Activated naive CD8-positive, alpha-beta T cell treated with anti-CD3 and anti-CD28 coated beads for 36 hours (primary cell): Measurements from ENCODE around the gene IFT122. TPM values are rescaled to one million over a fixed set of nuclear protein-coding genes. Genes with fewer than 3 reads are reported as not detected.

Experiments used
- DNase-seq: peaks from one replicate; pipeline ENCODE4 v3.0.0; 2021
- H3K27ac Mint-ChIP-seq: one replicate; pipeline ENCODE4 v1.8.0; 2022; ENCODE audit warnings: mild to moderate bottlenecking, moderate library complexity, mixed read lengths
- H3K27me3 Mint-ChIP-seq: one replicate; pipeline ENCODE4 v1.8.0; 2022; ENCODE audit warnings: mild to moderate bottlenecking, mixed read lengths
- H3K36me3 Mint-ChIP-seq: one replicate; pipeline ENCODE4 v1.8.0; 2021; ENCODE audit warnings: mild to moderate bottlenecking, mixed read lengths
- H3K4me1 Mint-ChIP-seq: one replicate; pipeline ENCODE4 v1.8.0; 2021; ENCODE audit warnings: mixed read lengths
- H3K4me3 Mint-ChIP-seq: one replicate; pipeline ENCODE4 v1.8.0; 2022; ENCODE audit warnings: mild to moderate bottlenecking, moderate library complexity, mixed read lengths
- H3K9me3 Mint-ChIP-seq: one replicate; pipeline ENCODE4 v1.8.0; 2022; ENCODE audit warnings: mixed read lengths
- total RNA-seq, 2 experiments: library from RNA; stranded (reverse); gene quantifications; one replicate each; pipeline ENCODE4 v1.2.3, GENCODE V29; 2021

IFT122 gene
- total RNA-seq, 2 experiments from 2014 or later, result 14.9 to 15.6 TPM

DNA sequence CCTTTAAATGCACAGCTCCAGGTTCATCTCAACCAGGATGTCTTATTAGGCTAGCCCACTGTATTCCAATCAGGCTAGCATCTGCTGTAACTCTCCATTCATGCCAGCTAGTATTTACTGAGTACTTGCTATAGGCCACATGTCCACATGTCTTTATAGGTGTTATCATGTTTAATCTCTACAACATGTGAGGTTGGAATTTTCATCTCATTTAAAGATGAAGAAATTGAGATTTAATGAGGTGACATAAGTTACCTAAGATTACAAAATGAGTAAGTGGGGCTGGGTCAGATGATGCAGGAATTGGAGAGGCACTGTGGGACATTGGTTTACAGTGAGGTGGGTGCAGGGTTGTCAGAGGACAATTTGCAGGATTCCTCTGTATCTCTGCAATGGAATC, 2.9 kb downstream of the IFT122 start:
- DNase-seq, result no peak
- Mint-ChIP-seq H3K36me3 (peaks cover 7% of the 10 kb centered on the region), H3K9me3 (no peaks in the 10 kb centered on the region), H3K4me1 (peaks cover 24% of the 10 kb centered on the region), H3K27ac (no peak overlapping the region), H3K27me3 (peaks cover 3% of the 10 kb centered on the region), H3K4me3 (no peak overlapping the region)

DNA sequence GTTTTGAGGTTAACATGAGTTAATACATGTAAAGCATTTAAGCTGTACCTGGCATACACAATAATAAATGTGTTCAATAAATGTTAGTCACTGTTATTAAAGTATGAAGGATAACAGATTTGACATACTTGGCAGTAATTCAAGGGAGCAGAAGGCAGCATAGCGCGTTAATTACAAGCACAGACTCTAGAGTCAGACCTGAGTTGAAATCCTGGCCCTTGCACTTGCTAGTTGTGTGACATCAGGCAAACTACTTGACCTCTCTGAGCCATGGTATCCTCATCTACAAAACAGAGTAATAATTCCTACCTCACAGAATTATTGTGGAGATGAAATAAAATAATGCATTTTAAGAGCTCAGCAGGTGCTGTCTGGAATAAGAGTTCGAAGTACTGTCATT, 5.4 kb downstream of the IFT122 start:
- no peak for DNase-seq
- Mint-ChIP-seq H3K4me1 (peaks cover 16% of the 10 kb centered on the region), H3K9me3 (no peaks in the 10 kb centered on the region), H3K27ac (no peak overlapping the region), H3K27me3 (no peaks in the 10 kb centered on the region), H3K36me3 (peaks cover 3% of the 10 kb centered on the region), H3K4me3 (no peak overlapping the region)

DNA sequence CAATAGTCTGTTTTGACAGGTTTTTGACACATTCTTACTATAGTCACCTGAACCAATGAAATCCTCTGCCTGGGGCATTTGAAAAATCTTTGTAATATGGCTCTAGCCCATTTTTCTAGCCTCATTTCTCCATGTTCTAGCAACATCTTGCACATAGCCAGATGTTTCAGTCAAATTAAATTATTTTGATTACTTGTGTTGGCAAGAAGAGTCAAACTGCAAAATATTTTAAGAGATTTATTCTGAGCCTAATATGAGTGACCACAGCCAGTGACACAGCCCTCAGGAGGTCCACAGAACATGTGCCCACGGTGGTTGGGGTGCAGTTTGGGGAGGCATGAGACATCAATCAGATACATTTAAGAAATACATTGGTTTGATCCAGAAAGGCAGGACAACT, 6.9 kb downstream of the IFT122 start:
- no peak overlapping the region for H3K27ac Mint-ChIP-seq
- H3K4me3 Mint-ChIP-seq, result no peak overlapping the region
- H3K36me3 Mint-ChIP-seq, result peaks cover 4% of the 10 kb centered on the region
- H3K27me3 Mint-ChIP-seq, result no peaks in the 10 kb centered on the region
- H3K9me3 Mint-ChIP-seq, result no peaks in the 10 kb centered on the region
- no peak for DNase-seq
- peaks cover 4% of the 10 kb centered on the region for H3K4me1 Mint-ChIP-seq

DNA sequence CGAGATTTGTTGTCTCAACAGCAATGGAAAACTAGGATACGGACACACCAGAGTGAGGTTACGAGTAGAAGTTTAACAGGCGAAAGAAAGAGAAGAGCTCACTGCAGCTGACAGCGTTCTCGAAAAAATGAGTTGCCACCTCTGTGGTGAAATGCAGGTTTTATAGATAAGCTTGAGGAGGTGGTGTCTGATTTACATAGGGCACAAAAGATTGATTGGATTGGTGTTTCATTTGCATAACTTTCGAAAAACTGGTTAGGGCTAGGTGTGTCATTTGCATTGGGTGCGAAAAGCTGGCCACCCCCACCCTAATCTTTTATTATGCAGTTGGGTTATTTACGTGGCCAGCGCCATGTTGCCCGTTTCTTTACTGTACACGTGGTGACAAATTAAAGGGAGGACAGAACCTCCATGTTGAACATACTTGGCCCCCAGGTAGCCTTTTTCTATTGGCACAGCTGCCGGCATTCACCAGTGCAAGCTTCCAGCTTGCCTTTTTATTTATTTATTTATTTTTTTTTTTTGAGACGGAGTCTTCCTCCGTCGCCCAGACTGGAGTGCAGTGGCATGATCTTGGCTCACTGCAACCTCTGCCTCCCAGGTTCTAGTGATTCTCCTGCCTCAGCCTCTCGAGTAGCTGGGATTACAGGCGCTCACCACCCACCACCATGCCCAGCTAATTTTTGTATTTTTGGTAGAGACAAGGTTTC, 8.3 kb downstream of the IFT122 start:
- DNase-seq, result no peak
- H3K4me1 Mint-ChIP-seq, result no peaks in the 10 kb centered on the region
- H3K27me3 Mint-ChIP-seq, result no peaks in the 10 kb centered on the region
- no peak overlapping the region for H3K27ac Mint-ChIP-seq
- peaks cover 16% of the 10 kb centered on the region for H3K36me3 Mint-ChIP-seq
- H3K4me3 Mint-ChIP-seq, result no peak overlapping the region
- H3K9me3 Mint-ChIP-seq, result no peaks in the 10 kb centered on the region

DNA sequence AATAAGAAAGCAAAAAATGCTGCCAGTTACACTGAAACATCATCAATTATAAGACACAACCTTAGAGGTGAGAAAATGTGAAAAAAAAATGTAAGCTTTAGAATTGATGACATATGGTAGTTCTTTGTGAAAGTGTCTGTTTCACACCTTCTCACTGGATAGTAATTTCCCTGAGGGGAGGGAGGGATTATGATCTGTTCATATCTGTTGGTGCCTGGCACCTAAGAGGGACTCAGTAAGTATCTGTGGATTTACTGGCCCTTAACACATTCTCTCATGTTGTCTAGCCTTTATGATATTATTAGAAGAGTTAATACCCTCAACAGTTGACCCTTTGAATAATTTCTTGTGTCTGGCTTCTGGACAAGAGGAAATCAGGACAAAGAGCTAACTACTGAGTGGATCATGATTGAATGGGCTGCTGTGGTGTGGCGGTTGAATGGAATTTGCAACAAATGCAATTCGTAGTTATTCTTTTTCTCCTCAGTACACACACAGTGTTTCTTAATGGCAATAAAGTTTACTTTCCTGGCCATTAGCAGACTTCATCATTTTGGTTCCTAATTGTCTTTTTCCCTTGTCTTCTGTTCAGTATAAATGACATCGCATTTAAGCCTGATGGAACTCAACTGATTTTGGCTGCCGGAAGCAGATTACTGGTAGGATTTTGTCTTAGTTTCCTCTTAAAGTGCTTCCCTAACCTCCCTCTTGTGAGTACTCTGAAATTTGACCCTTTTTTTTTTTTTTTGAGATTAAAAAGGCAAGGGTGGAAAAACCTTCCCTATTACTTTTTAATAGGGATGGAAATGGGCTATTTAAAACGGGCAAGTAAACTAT, 9.5 kb downstream of the IFT122 start:
- H3K27ac Mint-ChIP-seq, result no peak overlapping the region
- H3K36me3 Mint-ChIP-seq, result peaks cover 14% of the 10 kb centered on the region
- no peaks in the 10 kb centered on the region for H3K4me1 Mint-ChIP-seq
- no peaks in the 10 kb centered on the region for H3K27me3 Mint-ChIP-seq
- H3K4me3 Mint-ChIP-seq, result no peak overlapping the region
- no peaks in the 10 kb centered on the region for H3K9me3 Mint-ChIP-seq
- no peak for DNase-seq

DNA sequence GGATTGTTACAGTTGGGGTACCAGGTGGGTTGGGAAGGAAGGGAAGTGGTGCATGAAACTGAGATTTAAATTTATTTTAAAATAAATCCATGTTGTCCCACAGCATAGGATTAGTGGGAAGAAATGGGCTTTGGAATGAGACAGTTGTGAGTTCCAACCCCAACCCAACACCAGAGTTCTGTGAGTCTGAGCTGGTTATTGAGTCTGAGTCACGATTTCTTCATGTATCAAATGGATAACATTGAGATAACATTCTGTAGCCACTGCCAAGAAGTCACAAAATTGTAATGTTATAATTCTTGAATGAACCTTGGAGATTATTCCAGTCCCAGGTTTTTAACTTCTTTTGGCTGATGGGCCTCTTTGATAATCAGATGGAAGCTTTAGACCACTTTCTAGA, 13.7 kb downstream of the IFT122 start:
- no peaks in the 10 kb centered on the region for H3K27me3 Mint-ChIP-seq
- no peak overlapping the region for H3K4me3 Mint-ChIP-seq
- H3K27ac Mint-ChIP-seq, result no peak overlapping the region
- peaks cover 14% of the 10 kb centered on the region for H3K36me3 Mint-ChIP-seq
- no peaks in the 10 kb centered on the region for H3K9me3 Mint-ChIP-seq
- H3K4me1 Mint-ChIP-seq, result no peaks in the 10 kb centered on the region
- no peak for DNase-seq

DNA sequence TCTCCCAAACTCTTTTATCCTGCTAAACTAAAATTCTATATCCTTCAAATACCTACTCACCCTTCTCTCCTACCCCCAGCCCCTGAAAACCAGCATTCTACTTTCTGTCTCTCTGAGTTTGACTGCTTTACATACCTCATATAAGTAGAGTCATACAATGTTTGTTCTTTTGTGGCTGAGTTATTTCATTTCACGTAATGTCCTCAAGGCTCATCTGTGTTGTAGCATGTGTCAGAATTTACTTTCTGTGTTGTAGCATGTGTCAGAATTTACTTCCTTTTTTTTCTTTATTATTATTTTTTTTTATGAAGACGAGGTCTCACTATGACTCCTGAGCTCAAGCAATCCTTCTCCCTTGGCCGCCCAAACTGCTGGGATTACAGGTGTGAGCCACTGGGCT, 20.1 kb downstream of the IFT122 start:
- H3K4me1 Mint-ChIP-seq, result peaks cover 3% of the 10 kb centered on the region
- peaks cover 2% of the 10 kb centered on the region for H3K36me3 Mint-ChIP-seq
- DNase-seq, result no peak
- H3K27ac Mint-ChIP-seq, result no peak overlapping the region
- no peak overlapping the region for H3K4me3 Mint-ChIP-seq
- H3K9me3 Mint-ChIP-seq, result no peaks in the 10 kb centered on the region
- H3K27me3 Mint-ChIP-seq, result no peaks in the 10 kb centered on the region

DNA sequence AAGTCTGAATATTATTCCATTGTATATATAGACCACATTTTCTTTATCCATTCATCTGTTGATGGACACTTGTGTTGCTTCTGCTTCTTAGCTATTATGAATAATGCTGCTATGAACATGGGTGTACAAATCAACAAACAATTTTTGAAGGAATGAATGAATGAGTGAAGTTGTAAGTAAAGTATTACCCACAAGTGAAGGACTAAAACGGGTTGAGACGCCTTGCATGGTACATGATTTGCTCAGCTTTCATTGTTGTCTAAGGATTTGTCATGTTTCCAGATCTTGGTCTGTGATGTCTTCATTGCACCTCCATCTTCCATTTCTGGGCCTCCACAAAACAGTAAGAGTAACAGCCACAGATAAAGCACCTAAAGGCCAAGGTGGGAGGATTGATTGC, 20.5 kb downstream of the IFT122 start:
- Mint-ChIP-seq H3K4me1 (peaks cover 3% of the 10 kb centered on the region), H3K27me3 (no peaks in the 10 kb centered on the region), H3K27ac (no peak overlapping the region), H3K36me3 (peaks cover 2% of the 10 kb centered on the region), H3K9me3 (no peaks in the 10 kb centered on the region), H3K4me3 (no peak overlapping the region)
- no peak for DNase-seq

DNA sequence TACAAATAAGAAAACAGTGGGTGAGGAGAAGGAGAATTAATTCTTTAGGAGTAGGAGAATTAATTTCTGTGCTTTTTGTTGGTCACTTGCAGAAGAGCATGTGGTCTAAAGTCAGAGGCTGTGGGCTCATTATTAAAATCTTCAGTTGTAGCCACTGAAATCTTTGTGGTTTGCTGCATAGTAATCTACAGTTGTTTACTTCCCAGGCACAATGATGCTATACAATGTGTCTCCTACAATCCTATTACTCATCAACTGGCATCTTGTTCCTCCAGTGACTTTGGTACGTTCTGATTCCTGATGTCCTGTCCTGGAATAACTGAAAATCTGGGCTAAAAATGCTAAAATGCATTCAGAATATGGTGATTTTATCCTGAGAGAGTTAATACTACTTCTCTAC, 21.0 kb downstream of the IFT122 start:
- H3K9me3 Mint-ChIP-seq, result no peaks in the 10 kb centered on the region
- no peak overlapping the region for H3K27ac Mint-ChIP-seq
- H3K27me3 Mint-ChIP-seq, result no peaks in the 10 kb centered on the region
- no peak overlapping the region for H3K4me3 Mint-ChIP-seq
- H3K4me1 Mint-ChIP-seq, result peaks cover 3% of the 10 kb centered on the region
- H3K36me3 Mint-ChIP-seq, result peaks cover 2% of the 10 kb centered on the region
- DNase-seq, result no peak

DNA sequence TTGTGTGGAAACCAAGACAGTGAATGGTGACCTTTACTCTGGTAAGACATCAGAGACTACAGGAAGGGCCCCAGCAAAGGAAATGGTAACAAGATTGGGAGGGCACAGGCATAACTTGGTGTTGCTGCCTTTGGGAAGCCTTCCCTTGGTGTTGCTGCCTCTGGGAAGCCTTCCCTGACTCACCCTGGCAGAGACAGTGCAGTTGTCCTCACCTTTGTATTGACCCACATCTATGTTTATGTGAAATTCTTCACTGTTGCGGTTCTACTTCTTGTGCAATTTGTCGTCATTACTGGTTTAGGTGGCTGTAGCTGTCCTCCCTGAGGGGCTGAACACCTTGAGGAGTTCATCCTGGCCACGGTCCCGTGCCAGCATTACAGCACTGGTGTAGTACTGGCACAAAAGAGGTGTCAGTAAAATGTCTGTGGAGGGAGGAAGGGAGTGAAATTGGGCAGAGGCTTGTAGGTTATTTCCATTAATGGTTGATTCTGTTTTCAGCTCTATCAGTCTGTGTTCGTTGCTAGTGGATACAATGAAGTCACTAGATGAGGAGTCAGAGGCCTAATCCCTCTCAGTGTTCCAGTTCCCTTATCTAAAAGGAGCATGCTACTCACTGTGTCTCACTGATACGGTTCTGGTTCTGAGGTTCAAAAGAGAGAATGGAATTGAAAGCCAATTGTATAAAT, 21.6 kb downstream of the IFT122 start:
- no peaks in the 10 kb centered on the region for H3K9me3 Mint-ChIP-seq
- peaks cover 3% of the 10 kb centered on the region for H3K4me1 Mint-ChIP-seq
- no peak overlapping the region for H3K27ac Mint-ChIP-seq
- H3K36me3 Mint-ChIP-seq, result peaks cover 2% of the 10 kb centered on the region
- no peak overlapping the region for H3K4me3 Mint-ChIP-seq
- no peak for DNase-seq
- H3K27me3 Mint-ChIP-seq, result no peaks in the 10 kb centered on the region

DNA sequence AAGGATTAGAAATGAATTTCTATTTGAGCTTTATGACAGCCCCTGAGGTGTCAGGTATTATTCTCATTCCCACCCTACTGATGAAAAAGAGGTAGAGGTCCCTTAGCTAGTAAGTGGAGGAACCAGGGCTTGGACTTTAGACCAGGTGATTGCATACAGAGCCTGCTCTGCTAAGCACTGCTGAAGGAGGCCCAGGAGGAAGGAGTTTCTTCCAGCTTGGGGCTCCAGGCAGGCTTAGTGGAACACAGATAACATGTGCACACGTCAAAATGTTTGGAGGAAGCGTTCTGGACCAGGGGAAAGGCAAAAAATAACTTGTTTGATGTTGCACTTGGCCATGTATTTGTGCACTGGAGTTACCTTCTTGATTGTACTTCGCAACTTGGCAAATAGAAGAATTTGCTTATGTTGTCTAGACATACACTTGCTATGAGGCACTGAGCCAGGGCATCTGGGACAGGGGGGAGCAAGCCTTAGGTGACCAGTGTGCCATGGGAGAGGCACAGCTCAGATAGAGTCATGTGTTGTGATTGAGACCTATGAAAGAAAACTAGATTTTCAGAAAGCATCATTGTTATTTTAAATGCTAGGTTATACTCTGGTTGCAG, 22.4 kb downstream of the IFT122 start:
- H3K27ac Mint-ChIP-seq, result no peak overlapping the region
- no peak overlapping the region for H3K4me3 Mint-ChIP-seq
- no peaks in the 10 kb centered on the region for H3K27me3 Mint-ChIP-seq
- peaks cover 3% of the 10 kb centered on the region for H3K4me1 Mint-ChIP-seq
- H3K9me3 Mint-ChIP-seq, result no peaks in the 10 kb centered on the region
- peaks cover 2% of the 10 kb centered on the region for H3K36me3 Mint-ChIP-seq
- no peak for DNase-seq

DNA sequence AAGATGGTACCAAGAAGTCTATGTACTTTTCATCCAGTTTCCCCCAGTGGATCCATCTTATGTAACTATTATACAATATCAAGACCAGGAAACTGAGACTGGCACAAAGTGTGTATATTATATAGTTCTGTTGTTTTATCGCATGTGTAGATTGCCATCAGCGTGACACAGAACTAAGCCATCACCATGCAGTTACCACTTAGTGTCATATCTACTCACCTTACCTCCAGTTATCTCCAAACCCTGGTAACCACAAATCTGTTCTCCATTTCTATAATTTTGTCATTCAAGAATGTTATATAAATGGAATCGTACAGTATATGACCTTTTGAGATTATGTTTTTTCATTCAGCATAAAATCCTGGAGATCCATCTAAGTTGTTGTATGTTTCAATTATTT, 23.1 kb downstream of the IFT122 start:
- H3K27me3 Mint-ChIP-seq, result no peaks in the 10 kb centered on the region
- peaks cover 3% of the 10 kb centered on the region for H3K4me1 Mint-ChIP-seq
- H3K27ac Mint-ChIP-seq, result no peak overlapping the region
- no peak overlapping the region for H3K4me3 Mint-ChIP-seq
- H3K36me3 Mint-ChIP-seq, result peaks cover 2% of the 10 kb centered on the region
- no peaks in the 10 kb centered on the region for H3K9me3 Mint-ChIP-seq
- DNase-seq, result no peak

DNA sequence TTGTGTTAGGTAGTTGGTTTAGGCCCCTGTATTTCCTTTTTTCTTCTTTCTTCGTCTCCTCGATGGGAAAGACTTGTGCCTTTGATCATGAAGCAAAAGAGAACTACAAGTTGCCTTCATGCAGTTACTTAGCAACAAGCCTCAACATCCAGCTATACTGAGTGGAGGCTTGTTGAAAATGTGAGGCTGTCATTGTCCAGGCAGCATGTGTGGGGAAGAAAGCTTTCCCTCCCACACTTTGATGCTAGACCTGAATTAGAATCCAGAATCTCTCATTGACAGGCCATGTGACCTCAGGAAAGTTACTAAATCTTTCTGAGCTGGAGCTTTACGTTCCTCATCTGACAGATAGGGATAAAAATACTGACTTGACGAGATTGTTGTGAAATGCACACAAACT, 23.7 kb downstream of the IFT122 start:
- Mint-ChIP-seq H3K36me3 (peaks cover 2% of the 10 kb centered on the region), H3K9me3 (no peaks in the 10 kb centered on the region), H3K27ac (no peak overlapping the region), H3K4me3 (no peak overlapping the region), H3K4me1 (peaks cover 3% of the 10 kb centered on the region), H3K27me3 (no peaks in the 10 kb centered on the region)
- DNase-seq, result no peak

DNA sequence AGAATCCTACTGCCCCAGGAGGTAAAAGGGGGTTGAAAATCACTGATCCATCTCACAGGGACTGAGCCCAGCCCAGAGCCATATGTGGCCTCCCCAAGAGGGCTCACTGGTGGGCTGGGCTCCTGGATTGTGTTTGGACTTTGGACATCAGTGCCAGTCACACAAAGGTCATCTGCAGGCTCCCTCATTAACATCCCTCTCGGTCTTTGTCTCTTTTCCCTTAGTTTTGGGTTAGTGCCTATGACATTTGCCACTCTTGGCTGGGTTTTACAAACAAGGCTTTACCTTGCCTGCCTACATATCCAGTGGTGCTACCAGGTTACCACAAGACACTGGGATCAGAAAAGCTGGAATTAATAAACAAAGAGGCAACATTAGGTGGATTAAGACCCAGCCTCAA, 27.9 kb downstream of the IFT122 start:
- Mint-ChIP-seq H3K9me3 (no peaks in the 10 kb centered on the region), H3K27ac (no peak overlapping the region), H3K4me3 (no peak overlapping the region), H3K36me3 (peaks cover 10% of the 10 kb centered on the region), H3K27me3 (no peaks in the 10 kb centered on the region), H3K4me1 (no peaks in the 10 kb centered on the region)
- no peak for DNase-seq

DNA sequence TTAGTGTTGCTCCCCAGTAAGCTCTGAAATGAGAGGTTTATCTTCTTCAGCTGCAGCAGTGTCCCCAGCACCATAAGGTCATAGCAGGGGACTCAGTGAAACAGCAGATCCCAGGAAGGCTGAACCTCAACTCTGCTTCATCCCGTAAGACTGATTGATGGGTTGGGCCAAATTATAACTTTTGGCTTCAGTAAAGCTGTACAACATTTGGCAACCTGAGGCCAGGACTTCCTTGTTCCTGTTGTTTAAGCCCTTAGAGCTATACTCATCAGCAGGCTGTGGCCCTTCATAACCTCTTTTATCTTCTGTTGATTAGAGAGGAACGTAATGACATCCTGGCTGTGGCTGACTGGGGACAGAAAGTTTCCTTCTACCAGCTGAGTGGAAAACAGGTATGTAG, 29.0 kb downstream of the IFT122 start:
- no peak overlapping the region for H3K27ac Mint-ChIP-seq
- H3K9me3 Mint-ChIP-seq, result no peaks in the 10 kb centered on the region
- H3K4me1 Mint-ChIP-seq, result no peaks in the 10 kb centered on the region
- H3K36me3 Mint-ChIP-seq, result peaks cover 10% of the 10 kb centered on the region
- DNase-seq, result no peak
- H3K27me3 Mint-ChIP-seq, result no peaks in the 10 kb centered on the region
- H3K4me3 Mint-ChIP-seq, result no peak overlapping the region
